Measurements from ENCODE around the gene VDAC2.

The VDAC2 gene

DNA sequence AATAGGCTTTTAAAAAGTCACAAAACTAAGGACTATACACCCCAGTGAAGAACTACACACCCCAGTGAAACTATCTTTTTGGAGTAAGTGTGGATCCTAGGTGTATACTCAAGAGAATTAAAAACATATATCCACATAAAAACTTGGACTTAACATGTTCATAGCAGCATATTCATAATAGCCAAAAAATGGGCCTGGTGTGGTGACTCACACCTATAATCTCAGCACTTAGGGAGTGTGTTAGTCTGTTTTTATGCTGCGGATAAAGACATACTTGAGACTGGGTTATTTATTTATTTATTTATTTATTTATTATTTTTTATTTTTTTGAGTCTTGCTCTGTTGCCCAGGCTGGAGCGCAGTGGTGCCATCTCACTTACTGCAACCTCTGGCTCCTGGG, 44.1 kb downstream of the VDAC2 start:
- DNase-seq = no peak

- DNase-seq = no peak
Observed at GRCh38 chr10:75260990-75261389, 50.4 kb downstream of the VDAC2 start.

DNA sequence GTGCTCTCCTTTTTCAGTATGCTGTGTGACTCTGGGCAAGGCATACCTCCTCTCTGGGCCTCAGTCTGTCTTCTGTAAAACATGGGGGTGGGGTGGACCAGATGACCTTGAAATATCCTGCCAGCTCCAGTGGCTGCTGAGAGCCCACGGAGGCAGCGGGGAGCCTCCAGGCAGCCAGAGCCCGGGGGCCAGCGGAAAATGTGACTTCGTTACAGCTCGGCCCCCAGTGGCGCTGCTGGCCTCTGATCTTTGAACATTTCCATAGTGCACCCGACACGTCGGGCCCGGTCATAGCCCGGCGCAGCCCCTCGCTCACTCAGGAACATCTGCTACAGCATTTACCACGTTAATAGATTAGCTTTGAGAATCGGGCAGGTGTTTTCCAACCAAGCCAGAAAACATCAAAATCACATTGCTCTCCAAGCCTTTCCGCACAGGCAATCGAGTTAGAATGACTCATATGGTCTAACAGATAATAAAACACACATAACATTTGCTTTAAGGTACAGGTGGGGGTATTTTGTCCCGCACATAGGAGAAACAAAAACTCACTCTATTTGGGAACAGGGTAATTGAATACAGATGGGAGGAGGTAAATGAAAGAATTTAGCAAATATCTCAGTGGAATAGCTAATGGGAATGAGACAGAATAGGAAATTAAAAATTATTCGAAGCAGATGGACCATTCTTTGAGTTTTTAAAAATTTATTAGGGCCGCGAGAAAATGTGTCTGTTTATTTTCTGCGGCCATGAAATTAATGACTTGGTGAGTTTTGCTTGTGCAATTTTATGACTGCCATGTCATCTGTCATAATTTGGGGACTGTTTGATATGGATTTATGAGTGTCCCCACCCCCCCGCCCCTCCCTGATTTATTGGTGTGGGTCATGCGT, 51.5 kb downstream of the VDAC2 start:
- no peak for DNase-seq

- DNase-seq = no peak
Observed at GRCh38 chr10:75263806-75264205, 53.2 kb downstream of the VDAC2 start.

- no peak for DNase-seq
Observed at GRCh38 chr10:75265856-75266255, 55.3 kb downstream of the VDAC2 start.

DNA sequence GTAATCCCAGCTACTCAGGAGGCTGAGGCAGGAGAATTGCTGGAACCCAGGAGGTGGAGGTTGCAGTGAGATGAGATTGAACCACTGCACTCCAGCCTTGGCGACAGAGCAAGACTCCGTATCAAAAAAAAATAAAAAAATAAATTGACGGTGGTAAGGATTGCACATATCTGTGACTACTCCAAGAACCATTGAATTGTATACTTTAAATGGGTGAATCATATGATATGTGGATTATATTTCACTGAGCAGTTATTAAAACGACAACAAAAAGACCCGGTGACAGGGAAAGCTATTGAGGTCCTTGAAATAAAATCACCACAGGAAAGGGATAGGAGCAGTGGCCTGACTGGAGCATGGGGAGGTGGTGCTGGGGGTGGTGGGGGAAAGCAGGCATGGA, 56.3 kb downstream of the VDAC2 start:
- no peak for DNase-seq

DNA sequence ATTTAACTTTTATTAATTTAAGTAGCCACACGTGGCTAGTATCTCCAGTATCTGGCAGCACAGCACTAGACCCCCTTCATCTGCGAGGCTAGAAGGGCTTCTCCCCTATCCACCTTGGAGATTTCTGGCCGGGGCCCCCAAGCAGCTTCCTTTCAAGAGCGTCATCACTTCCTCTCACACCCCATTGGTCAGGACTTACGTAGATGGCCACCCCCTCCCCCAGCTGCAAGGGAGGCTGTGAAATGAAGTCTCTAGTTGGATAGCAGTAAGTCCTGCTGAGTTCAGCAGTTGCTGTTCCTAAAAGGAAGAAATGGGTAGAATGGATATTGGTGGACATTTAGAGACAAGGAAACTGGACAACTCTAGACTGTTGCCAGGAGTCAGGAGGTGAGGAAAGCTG, 59.0 kb downstream of the VDAC2 start:
- no peak for DNase-seq

DNA sequence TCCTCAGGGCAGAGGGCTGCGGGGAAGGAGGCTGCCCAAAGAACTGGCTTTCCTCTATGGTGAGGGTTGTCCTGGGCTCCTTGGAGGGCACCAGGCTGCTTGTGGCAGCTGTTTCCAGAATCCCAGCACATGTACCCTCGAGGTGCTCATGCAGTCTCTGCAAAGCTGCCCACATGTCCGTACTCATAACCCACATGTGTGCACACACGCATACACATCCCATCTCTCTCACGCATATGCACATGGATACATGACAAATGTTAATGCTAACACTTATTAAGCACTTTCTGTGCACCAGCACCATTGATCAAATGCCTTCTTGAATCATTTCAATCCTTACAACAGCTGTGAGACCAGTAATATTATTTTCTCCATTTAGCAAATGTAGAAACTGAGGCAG, 61.5 kb downstream of the VDAC2 start:
- no peak for DNase-seq

DNA sequence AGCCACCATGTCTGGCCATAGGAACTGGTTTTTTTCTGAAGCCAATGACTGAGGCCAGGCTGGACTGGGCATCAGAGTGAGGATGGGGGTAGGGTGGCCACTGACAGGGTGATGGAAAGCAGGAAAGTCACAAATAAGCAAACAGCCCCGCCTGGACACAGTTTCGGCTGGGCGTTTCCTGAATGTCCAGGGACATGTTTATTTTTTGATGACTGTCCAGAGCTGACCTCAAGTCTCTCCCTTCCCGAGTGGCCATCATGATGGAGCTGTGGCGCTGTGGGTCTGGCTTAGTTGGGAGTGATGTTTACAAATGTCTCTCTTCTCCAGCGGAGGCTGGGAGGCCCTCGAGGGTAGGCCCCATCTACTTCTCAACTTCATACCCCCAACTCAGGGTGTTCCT, 62.3 kb downstream of the VDAC2 start:
- no peak for DNase-seq

GRCh38 chr10:75276069-75276872, 65.7 kb downstream of the VDAC2 start:
- DNase-seq = no peak

DNA sequence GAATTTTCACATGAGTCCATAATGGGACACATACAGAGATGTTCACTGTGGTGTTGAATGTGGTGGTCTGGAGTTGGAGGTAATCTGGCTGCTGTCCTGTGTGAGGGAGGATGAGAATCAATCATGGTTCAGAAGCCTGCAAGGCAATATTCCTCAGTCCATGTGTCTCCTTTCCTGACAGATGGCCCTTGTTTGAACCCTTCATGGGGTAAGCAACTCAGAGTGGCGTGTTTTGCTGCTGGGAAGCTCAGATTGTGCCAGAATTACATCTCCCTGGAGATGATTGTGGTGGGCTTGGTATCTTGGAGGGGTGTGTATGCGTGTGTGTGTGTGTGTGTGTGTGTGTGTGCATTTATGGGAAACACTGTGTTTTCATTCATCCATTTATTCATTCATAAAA, 69.6 kb downstream of the VDAC2 start:
- no peak for DNase-seq

Measured in KG1 (cell line).